Stomach (tissue), 9 donors: ENCODE measurements around the gene OLFM2. TPM values are rescaled to one million over a fixed set of nuclear protein-coding genes. Genes with fewer than 3 reads are reported as not detected.

ENCODE experiments used
- DNase-seq, 2 donors: peaks; one replicate each; pipeline versions ENCODE4 v3.0.0 to v3.0.0-alpha.2; 2013 to 2019
- H3K27ac ChIP-seq, 5 donors: fragments of 200-600 bp in 4 of 5; sonication (generic) in 4 of 5; one replicate each; pipeline ENCODE4 v1.5.1; 2013 to 2019; ENCODE audit warnings: mild to moderate bottlenecking in 1 of 5, moderate library complexity in 1 of 5
- H3K27me3 ChIP-seq, 3 donors: fragments of 200-600 bp; sonication (generic); one replicate each; pipeline ENCODE4 v1.5.1; 2017 to 2019; ENCODE audit warnings: mixed run types in 1 of 3
- H3K36me3 ChIP-seq, 4 donors: fragments of 200-600 bp; sonication (generic); 1 replicate in 3 of 4; 2 replicates in 1 of 4; pipeline ENCODE4 v1.5.1; 2016 to 2019
- H3K4me1 ChIP-seq, 4 donors: fragments of 200-600 bp; sonication (generic); one replicate each; pipeline ENCODE4 v1.5.1; 2016 to 2019
- H3K4me3 ChIP-seq, 4 donors: fragments of 200-600 bp; sonication (generic) in 3 of 4; one replicate each; pipeline ENCODE4 v1.5.1; 2016 to 2019; ENCODE audit warnings: mild to moderate bottlenecking in 1 of 4
- H3K9me3 ChIP-seq, 4 donors: fragments of 200-600 bp; sonication (generic); one replicate each; pipeline ENCODE4 v1.5.1; 2016 to 2019
- EP300 ChIP-seq: sonication (generic); formaldehyde crosslinking; IDR thresholded peaks from one replicate; pipeline ENCODE4 v1.6.1; 2017; ENCODE audit warnings: antibody characterized with exemption
- POLR2A ChIP-seq, 4 donors: fragments of 450-650 bp; IDR thresholded peaks; one replicate each; pipeline ENCODE4 v1.6.1; 2016; ENCODE audit warnings: antibody characterized with exemption in 4 of 4, control low read depth in 2 of 4, mild to moderate bottlenecking in 1 of 4, moderate library complexity in 1 of 4
- POLR2AphosphoS5 ChIP-seq, 3 donors: sonication (generic); formaldehyde crosslinking; IDR thresholded peaks; one replicate each; pipeline ENCODE4 v1.6.1; 2016; ENCODE audit warnings: antibody characterized with exemption in 3 of 3
- WGBS, 5 donors: extraction: QIAGEN DNeasy Blood & Tissue Kit in 3 of 5; methylation state at CpG; one replicate each; pipeline versions ENCODE4 v1.1.5 to v1.1.7; 2013 to 2018; 5-methylcytosine and 5-hydroxymethylcytosine counted together
- intact Hi-C: fragments of 100-400 bp; cut with DNase I; formaldehyde crosslinking; loops from one replicate; pipeline ENCODE4 v1.15.1; 2023; ENCODE audit warnings: low total_unique reads
- polyA plus RNA-seq, 3 donors: library from polyadenylated mRNA; stranded (reverse); fragments of 200-250 nt; gene quantifications; one replicate each; pipeline ENCODE4 v1.2.3, GENCODE V29; 2013
- total RNA-seq, 5 donors: library from RNA; depleted of rRNA; stranded (reverse); fragments of >200 nt; gene quantifications; one replicate each; pipeline versions ENCODE4 v1.1.0 to v1.2.3, GENCODE V29; 2014 to 2016
- TF ChIP-seq, protein P1 (sequence below), 7 experiments: fragments of 450-650 bp in 4 of 7; fragments of 200-600 bp in 3 of 7; sonication (generic) in 3 of 7; IDR thresholded peaks; one replicate each; pipeline ENCODE4 v1.5.1; 2016 to 2019; ENCODE audit warnings: antibody characterized with exemption in 7 of 7, control low read depth in 2 of 7, mild to moderate bottlenecking in 1 of 7
- donor health status: healthy with polysubstance abuse.
- donor health status: Bipolar disorder and iron deficiency.
- donor health status: healthy.

Gene OLFM2
- total and polyA plus RNA-seq, 8 donors: 1.7 to 15.4 (median 6.0) TPM; not detected in 2

DNA sequence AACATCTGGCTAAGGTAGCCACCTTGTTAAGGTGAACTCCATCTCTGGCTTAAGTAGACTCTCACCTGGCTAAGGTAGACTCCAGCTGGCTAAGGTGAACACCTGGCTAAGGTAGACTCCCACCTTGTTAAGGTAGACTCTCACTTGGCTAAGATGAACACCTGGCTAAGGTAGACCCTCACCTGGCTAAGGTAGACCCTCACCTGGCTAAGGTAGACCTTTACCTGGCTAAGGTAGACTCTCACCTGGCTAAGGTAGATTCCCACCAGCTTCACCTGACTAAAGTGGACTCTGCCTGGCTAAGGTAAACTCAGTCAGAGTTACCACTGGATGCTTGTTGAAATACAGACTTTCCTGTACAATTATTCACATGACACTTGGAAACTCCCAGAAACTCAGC lies 77.5 kb downstream of the OLFM2 start:
- intact Hi-C loops: no loop called here
- no peak for DNase-seq
- no peaks in the 10 kb centered on the region for H3K9me3 ChIP-seq
- H3K4me3 ChIP-seq: no peak overlapping the region
- H3K27me3 ChIP-seq: no peaks in the 10 kb centered on the region
- TF ChIP-seq EP300 (no peak), POLR2A (IDR thresholded peaks at IDR 0.05) (no peak), POLR2AphosphoS5 (IDR thresholded peaks at IDR 0.05) (no peak)
- TF ChIP-seq, protein P1, sequence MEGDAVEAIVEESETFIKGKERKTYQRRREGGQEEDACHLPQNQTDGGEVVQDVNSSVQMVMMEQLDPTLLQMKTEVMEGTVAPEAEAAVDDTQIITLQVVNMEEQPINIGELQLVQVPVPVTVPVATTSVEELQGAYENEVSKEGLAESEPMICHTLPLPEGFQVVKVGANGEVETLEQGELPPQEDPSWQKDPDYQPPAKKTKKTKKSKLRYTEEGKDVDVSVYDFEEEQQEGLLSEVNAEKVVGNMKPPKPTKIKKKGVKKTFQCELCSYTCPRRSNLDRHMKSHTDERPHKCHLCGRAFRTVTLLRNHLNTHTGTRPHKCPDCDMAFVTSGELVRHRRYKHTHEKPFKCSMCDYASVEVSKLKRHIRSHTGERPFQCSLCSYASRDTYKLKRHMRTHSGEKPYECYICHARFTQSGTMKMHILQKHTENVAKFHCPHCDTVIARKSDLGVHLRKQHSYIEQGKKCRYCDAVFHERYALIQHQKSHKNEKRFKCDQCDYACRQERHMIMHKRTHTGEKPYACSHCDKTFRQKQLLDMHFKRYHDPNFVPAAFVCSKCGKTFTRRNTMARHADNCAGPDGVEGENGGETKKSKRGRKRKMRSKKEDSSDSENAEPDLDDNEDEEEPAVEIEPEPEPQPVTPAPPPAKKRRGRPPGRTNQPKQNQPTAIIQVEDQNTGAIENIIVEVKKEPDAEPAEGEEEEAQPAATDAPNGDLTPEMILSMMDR (IDR thresholded peaks at IDR 0.05): no peak
- H3K36me3 ChIP-seq: peaks cover 0 to 6% (median 0%) of the 10 kb centered on the region in 4 donors
- no peaks in the 10 kb centered on the region for H3K4me1 ChIP-seq
- no peak overlapping the region for H3K27ac ChIP-seq

DNA sequence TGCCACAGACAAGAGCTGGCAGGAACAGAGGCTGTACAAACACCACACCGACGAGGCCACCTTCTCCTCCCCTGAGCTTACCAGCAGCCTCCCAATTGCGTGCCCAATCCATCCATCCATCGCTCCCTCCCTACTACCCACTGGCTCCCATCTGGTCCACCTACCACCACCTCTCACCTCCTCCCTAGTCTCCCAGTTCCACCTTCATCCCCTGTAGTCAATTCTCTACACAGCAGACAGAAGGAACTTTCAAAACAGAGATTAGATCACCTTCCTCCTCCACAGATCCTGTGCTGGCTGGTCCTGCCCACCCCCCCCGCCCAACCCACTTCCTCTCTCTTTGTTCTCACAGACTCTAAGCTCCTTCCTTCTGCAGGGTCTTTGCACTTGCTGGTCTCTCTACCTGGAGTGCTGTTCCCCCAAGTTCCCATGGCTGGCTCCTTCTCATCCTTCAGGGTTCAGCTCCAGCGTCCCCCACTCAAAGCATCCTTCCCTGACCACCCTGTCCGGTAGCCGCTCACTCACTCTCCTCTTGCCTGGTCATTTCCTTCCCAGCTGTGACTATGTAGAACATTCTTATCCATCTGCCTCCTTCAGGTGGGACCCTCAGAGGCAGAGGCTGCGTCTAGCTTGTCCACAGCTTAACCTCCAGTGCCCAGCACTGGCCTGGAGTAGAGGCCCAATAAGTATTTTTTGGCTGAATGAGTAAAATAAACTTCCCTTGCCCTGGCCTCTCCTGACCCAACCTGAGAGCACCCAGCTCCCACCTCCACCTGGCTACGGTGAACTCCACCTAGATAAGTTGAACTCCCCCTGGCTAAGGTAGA lies 78.2 kb downstream of the OLFM2 start:
- Histone ChIP-seq H3K9me3 (no peaks in the 10 kb centered on the region), H3K4me3 (no peak overlapping the region), H3K27ac (peak overlapping the region in 3 of 5 donors; percentile 16 to 36 (median 23)), H3K27me3 (no peaks in the 10 kb centered on the region), H3K4me1 (no peaks in the 10 kb centered on the region), H3K36me3 (peaks cover 0 to 6% (median 0%) of the 10 kb centered on the region in 4 donors)
- DNase-seq: no peak
- intact Hi-C loops: no loop called here
- 72 to 92% (median 75%) methylated on average over 10 of the region's 10 CpGs for WGBS, 5 donors
- TF ChIP-seq POLR2AphosphoS5 (IDR thresholded peaks at IDR 0.05): no peak
- no peak for TF ChIP-seq EP300
- TF ChIP-seq, protein P1 (IDR thresholded peaks at IDR 0.05): no peak
- no peak for TF ChIP-seq POLR2A (IDR thresholded peaks at IDR 0.05)

DNA sequence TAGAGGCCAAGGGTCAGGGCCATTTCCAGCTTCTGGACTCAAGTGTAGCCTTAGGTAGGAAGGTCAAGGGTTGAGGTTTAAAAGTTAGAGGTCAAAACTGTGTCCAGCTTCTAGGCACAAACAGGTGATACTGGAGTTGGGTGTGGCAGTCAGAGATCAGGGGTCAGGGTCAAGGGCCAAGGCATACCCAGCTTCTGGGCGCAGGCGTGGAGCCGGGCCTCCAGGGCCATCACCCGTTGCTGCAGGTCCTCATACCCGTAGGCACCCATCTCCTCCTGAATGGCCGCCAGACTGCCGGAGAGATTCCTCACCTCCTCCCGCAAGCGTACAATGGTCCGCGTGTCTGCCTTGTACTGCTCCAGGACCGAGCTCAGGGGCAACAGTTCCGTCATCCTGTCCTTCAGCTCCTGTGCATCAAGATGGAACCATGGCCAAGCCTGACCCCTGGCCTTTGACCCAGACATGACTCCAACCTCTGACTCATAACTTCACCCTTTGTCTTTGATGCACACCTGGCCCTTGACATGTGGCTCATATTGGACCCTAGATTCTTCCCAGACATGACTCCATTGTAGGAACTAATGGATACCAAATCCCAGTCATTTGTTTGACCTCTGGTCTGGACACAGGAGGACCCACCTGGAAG lies 79.1 kb downstream of the OLFM2 start:
- intact Hi-C loops: no loop called here
- TF ChIP-seq EP300 (no peak), POLR2AphosphoS5 (IDR thresholded peaks at IDR 0.05) (no peak), POLR2A (IDR thresholded peaks at IDR 0.05) (no peak)
- TF ChIP-seq, protein P1 (IDR thresholded peaks at IDR 0.05): no peak
- H3K9me3 ChIP-seq: no peaks in the 10 kb centered on the region
- H3K4me3 ChIP-seq: no peak overlapping the region
- H3K27me3 ChIP-seq: no peaks in the 10 kb centered on the region
- 93 to 96% (median 95%) methylated on average over 4 to 13 of the region's 13 CpGs for WGBS, 5 donors
- H3K36me3 ChIP-seq: peaks cover 0 to 6% (median 0%) of the 10 kb centered on the region in 4 donors
- peak overlapping the region in 1 of 5 donors; percentile 23 for H3K27ac ChIP-seq
- no peaks in the 10 kb centered on the region for H3K4me1 ChIP-seq
- DNase-seq: no peak

DNA sequence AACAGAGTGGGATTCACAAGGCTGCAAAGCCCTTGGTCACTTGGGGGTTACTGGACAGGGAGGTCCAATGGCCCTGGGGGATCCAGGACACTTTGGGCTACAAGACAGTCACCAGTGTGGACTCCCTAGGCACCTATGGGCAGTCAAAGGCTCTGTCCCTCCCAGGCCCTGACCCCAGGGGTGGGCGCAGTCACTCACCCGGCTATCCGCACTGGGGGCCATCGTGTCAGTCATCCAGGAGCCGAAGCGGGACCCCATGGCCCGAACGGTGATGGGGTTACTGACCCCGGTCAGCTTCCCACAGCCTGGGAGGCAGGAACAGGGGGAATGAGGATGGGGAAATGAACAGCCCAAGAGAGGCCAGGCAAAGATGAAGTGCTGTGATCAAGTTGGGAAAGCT lies 79.7 kb downstream of the OLFM2 start:
- Histone ChIP-seq H3K9me3 (no peaks in the 10 kb centered on the region), H3K27me3 (no peaks in the 10 kb centered on the region), H3K4me1 (no peaks in the 10 kb centered on the region), H3K36me3 (peaks cover 0 to 8% (median 0%) of the 10 kb centered on the region in 4 donors), H3K4me3 (no peak overlapping the region), H3K27ac (no peak overlapping the region)
- intact Hi-C loops: no loop called here
- TF ChIP-seq EP300: no peak
- no peak for TF ChIP-seq POLR2A (IDR thresholded peaks at IDR 0.05)
- TF ChIP-seq, protein P1 (IDR thresholded peaks at IDR 0.05): no peak
- no peak for TF ChIP-seq POLR2AphosphoS5 (IDR thresholded peaks at IDR 0.05)
- DNase-seq: no peak
- WGBS, 5 donors: 87 to 97% (median 95%) methylated on average over 8 to 9 of the region's 9 CpGs
